HCT116 (cell line): ENCODE measurements around the gene GJB1. TPM values are rescaled to one million over a fixed set of nuclear protein-coding genes. Genes with fewer than 3 reads are reported as not detected.
A peak's percentile ranks its signal among the peaks of the same experiment; 100 is the strongest.
"Not testable (repeated sequence)": the region's sequence is repeated elsewhere in the genome, so short reads cannot be mapped to it uniquely, and the experiment has no call there.

ENCODE experiments used
- ATAC-seq: fragments of 200-7000 bp; cut with Tn5 transposase; 2 replicates; pipeline ENCODE4 v1.9.1; 2020; ENCODE audit warnings: mild to moderate bottlenecking, moderate library complexity
- BruUV-seq: library from RNA; stranded (reverse); fragments of 400-500 nt; replicated peaks from 2 replicates; lab custom pipeline; 2021; lab: Mats Ljungman, UMichigan
- CTCF ChIA-PET: fragments of 300-600 bp; sonication (Branson Sonifier 250); formaldehyde crosslinking; loops from one replicate; lab custom pipeline; 2021; ENCODE audit warnings: antibody characterized with exemption; lab: Charles Lee
- POLR2A ChIA-PET: fragments of 300-600, 350-600 bp; sonication (Branson Sonifier 250); formaldehyde crosslinking; loops from one replicate; lab custom pipeline; 2021; ENCODE audit warnings: antibody characterized with exemption; lab: Charles Lee
- RAD21 ChIA-PET, 2 experiments: fragments of 300-600 bp; sonication (Branson Sonifier 250); formaldehyde crosslinking; loops; one replicate each; lab custom pipeline; 2023; ENCODE audit warnings: low total read pairs in 2 of 2; ENCODE audit not compliant: uncharacterized antibody in 2 of 2, unreplicated experiment in 2 of 2, low non-redundant PET in 1 of 2; lab: Charles Lee
- DNase-seq: peaks from one replicate; pipeline ENCODE4 v3.0.0-alpha.2; 2010; ENCODE audit warnings: low read depth, low spot score
- H2AFZ ChIP-seq: fragments of 200-600 bp; shearing (Covaris generic), sonication (generic); 2 replicates; pipeline ENCODE4 v1.6.1; 2017; ENCODE audit warnings: low read depth, mixed run types, mixed read lengths, antibody characterized with exemption, low read length; ENCODE audit not compliant: poor library complexity, severe bottlenecking
- H3K27ac ChIP-seq: 2 replicates; pipeline ENCODE4 v1.5.1; 2012; ENCODE audit warnings: low read depth, low read length
- H3K27me3 ChIP-seq: fragments of 200-600 bp; sonication (generic); 2 replicates; pipeline ENCODE4 v1.6.1; 2016; ENCODE audit warnings: mixed run types, low read length, mixed read lengths; ENCODE audit not compliant: insufficient read depth
- H3K36me3 ChIP-seq, 2 experiments: fragments of 200-500 bp in 1 of 2; fragments of 200-600 bp in 1 of 2; sonication (Bioruptor generic) in 1 of 2; sonication (generic) in 1 of 2; 2 replicates each; pipeline versions ENCODE4 v1.5.1 to v1.6.1; 2014 to 2016; ENCODE audit warnings: low read length in 2 of 2, inconsistent platforms in 1 of 2, mixed read lengths in 1 of 2, mixed run types in 1 of 2; ENCODE audit not compliant: insufficient read depth in 2 of 2, control insufficient read depth in 1 of 2
- H3K4me1 ChIP-seq, 2 experiments: fragments of 200-600 bp in 1 of 2; sonication (generic) in 1 of 2; 2 replicates each; pipeline versions ENCODE4 v1.5.1 to v1.6.1; 2012 to 2017; ENCODE audit warnings: low read length in 2 of 2, inconsistent platforms in 1 of 2, mild to moderate bottlenecking in 1 of 2, mixed read lengths in 1 of 2, mixed run types in 1 of 2, moderate library complexity in 1 of 2; ENCODE audit not compliant: insufficient read depth in 2 of 2, control insufficient read depth in 1 of 2
- H3K4me2 ChIP-seq: fragments of 200-600 bp; sonication (generic); 2 replicates; pipeline ENCODE4 v1.6.1; 2017; ENCODE audit warnings: mixed run types, low read length, mixed read lengths
- H3K4me3 ChIP-seq, 2 experiments: fragments of 200-600 bp in 1 of 2; sonication (generic) in 1 of 2; replicated peaks in 1 of 2; 2 replicates each; pipeline ENCODE4 v1.5.1; 2011 to 2016; ENCODE audit warnings: low read length in 2 of 2, control low read depth in 1 of 2, low read depth in 1 of 2, mild to moderate bottlenecking in 1 of 2, mixed read lengths in 1 of 2, mixed run types in 1 of 2
- H3K79me2 ChIP-seq: fragments of 200-600 bp; sonication (generic); 2 replicates; pipeline ENCODE4 v1.6.1; 2017; ENCODE audit warnings: mild to moderate bottlenecking, mixed run types, low read length, moderate library complexity, mixed read lengths; ENCODE audit not compliant: insufficient read depth
- H3K9ac ChIP-seq: fragments of 200-600 bp; sonication (generic); 2 replicates; pipeline ENCODE4 v1.6.1; 2016; ENCODE audit warnings: low read length, mixed read lengths
- H3K9me2 ChIP-seq: fragments of 200-600 bp; sonication (generic), shearing (Covaris generic); 2 replicates; pipeline ENCODE4 v1.6.1; 2017; ENCODE audit warnings: mixed run types, mild to moderate bottlenecking, moderate library complexity; ENCODE audit not compliant: insufficient read depth
- H3K9me3 ChIP-seq, 2 experiments: fragments of 200-500 bp in 1 of 2; fragments of 200-600 bp in 1 of 2; sonication (Bioruptor generic) in 1 of 2; sonication (generic) in 1 of 2; 2 replicates each; pipeline ENCODE4 v1.6.1; 2014 to 2017; ENCODE audit warnings: low read length in 2 of 2, mixed read lengths in 2 of 2, inconsistent platforms in 1 of 2, low read depth in 1 of 2, mild to moderate bottlenecking in 1 of 2, mixed run types in 1 of 2, moderate library complexity in 1 of 2; ENCODE audit not compliant: control insufficient read depth in 1 of 2, insufficient read depth in 1 of 2
- H4K20me1 ChIP-seq: fragments of 200-600 bp; sonication (generic), shearing (Covaris generic); 2 replicates; pipeline ENCODE4 v1.6.1; 2017; ENCODE audit warnings: mixed run types, mild to moderate bottlenecking, moderate library complexity; ENCODE audit not compliant: insufficient read depth
- CEBPB ChIP-seq: IDR thresholded peaks from 2 replicates; pipeline ENCODE4 v1.6.1; 2012; ENCODE audit warnings: low read depth
- CTCF ChIP-seq, 3 experiments: fragments of 200-600 bp in 1 of 3; sonication (generic) in 1 of 3; IDR thresholded peaks in 2 of 3; conservative IDR thresholded peaks in 1 of 3; 2 replicates each; pipeline ENCODE4 v1.5.1; 2012 to 2017; ENCODE audit warnings: low read depth in 2 of 3, low read length in 2 of 3, antibody characterized with exemption in 1 of 3, borderline replicate concordance in 1 of 3, control low read depth in 1 of 3, mild to moderate bottlenecking in 1 of 3, mixed read lengths in 1 of 3, mixed run types in 1 of 3, moderate library complexity in 1 of 3; ENCODE audit not compliant: insufficient read depth in 1 of 3
- ELF1 ChIP-seq: IDR thresholded peaks from 2 replicates; pipeline ENCODE4 v1.6.1; 2012; ENCODE audit warnings: low read depth, borderline replicate concordance
- EZH2phosphoT487 ChIP-seq: fragments of 200-600 bp; IDR thresholded peaks from 2 replicates; pipeline ENCODE4 v1.6.1; 2018; ENCODE audit warnings: antibody characterized with exemption, borderline replicate concordance
- FOSL1 ChIP-seq: IDR thresholded peaks from 2 replicates; pipeline ENCODE4 v1.6.1; 2012; ENCODE audit warnings: low read depth
- POLR2A ChIP-seq: IDR thresholded peaks from 2 replicates; pipeline ENCODE4 v1.7.0; 2011; ENCODE audit warnings: borderline replicate concordance; ENCODE audit not compliant: insufficient read depth, insufficient read length; ENCODE audit errors: extremely low read depth
- POLR2AphosphoS5 ChIP-seq: IDR thresholded peaks from 2 replicates; pipeline ENCODE4 v1.6.1; 2011; ENCODE audit warnings: mild to moderate bottlenecking, low read depth, low read length, moderate library complexity
- RAD21 ChIP-seq: IDR thresholded peaks from 2 replicates; pipeline ENCODE4 v1.6.1; 2012; ENCODE audit warnings: low read depth, mild to moderate bottlenecking
- TCF7L2 ChIP-seq: IDR thresholded peaks from 2 replicates; pipeline ENCODE4 v1.7.0; 2011; ENCODE audit warnings: borderline replicate concordance, inconsistent platforms; ENCODE audit not compliant: insufficient read depth, insufficient read length; ENCODE audit errors: extremely low read depth
- YY1 ChIP-seq: IDR thresholded peaks from 2 replicates; pipeline ENCODE4 v1.6.1; 2011; ENCODE audit warnings: low read length, low read depth, moderate library complexity, mild to moderate bottlenecking; ENCODE audit not compliant: insufficient replicate concordance; ENCODE audit errors: extremely low read depth
- intact Hi-C: fragments of 100-400 bp; cut with micrococcal nuclease; formaldehyde crosslinking; loops from 2 replicates; pipeline ENCODE4 v1.10.0; 2022
- total RNA-seq: library from RNA; stranded (reverse); gene quantifications from one replicate; pipeline ENCODE4 v1.2.1, GENCODE V29; 2021; ENCODE audit not compliant: unreplicated experiment
- TF ChIP-seq, protein P1 (sequence below): IDR thresholded peaks from 2 replicates; pipeline ENCODE4 v1.6.1; 2011; ENCODE audit warnings: mild to moderate bottlenecking, low read length, moderate library complexity; ENCODE audit not compliant: insufficient replicate concordance; ENCODE audit errors: extremely low read depth

The GJB1 gene
- total RNA-seq, 1 experiment from 2014 or later: not detected

- no peak for TF ChIP-seq POLR2A
- TF ChIP-seq CEBPB: no peak
- TF ChIP-seq POLR2AphosphoS5: no peak
- no peak for TF ChIP-seq EZH2phosphoT487
- TF ChIP-seq, protein P1, sequence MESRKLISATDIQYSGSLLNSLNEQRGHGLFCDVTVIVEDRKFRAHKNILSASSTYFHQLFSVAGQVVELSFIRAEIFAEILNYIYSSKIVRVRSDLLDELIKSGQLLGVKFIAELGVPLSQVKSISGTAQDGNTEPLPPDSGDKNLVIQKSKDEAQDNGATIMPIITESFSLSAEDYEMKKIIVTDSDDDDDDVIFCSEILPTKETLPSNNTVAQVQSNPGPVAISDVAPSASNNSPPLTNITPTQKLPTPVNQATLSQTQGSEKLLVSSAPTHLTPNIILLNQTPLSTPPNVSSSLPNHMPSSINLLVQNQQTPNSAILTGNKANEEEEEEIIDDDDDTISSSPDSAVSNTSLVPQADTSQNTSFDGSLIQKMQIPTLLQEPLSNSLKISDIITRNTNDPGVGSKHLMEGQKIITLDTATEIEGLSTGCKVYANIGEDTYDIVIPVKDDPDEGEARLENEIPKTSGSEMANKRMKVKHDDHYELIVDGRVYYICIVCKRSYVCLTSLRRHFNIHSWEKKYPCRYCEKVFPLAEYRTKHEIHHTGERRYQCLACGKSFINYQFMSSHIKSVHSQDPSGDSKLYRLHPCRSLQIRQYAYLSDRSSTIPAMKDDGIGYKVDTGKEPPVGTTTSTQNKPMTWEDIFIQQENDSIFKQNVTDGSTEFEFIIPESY: no peak
- no peak for TF ChIP-seq TCF7L2
- TF ChIP-seq ELF1: no peak
- no peak for TF ChIP-seq YY1
These were observed 45.7 kb upstream of the GJB1 start (continued) for GRCh38 chrX:71177327-71177726.

GRCh38 chrX:71178908-71179307, 44.1 kb upstream of the GJB1 start:
- Histone ChIP-seq H4K20me1 (no peaks in the 10 kb centered on the region), H3K9ac (no peak overlapping the region), H3K4me2 (no peak overlapping the region), H2AFZ (no peak overlapping the region), H3K79me2 (no peaks in the 10 kb centered on the region), H3K27me3 (no peaks in the 10 kb centered on the region), H3K9me2 (no peaks in the 10 kb centered on the region), H3K9me3 (no peaks in the 10 kb centered on the region), H3K4me1 (peaks cover 3 to 18% of the 10 kb centered on the region in 2 experiments; a peak in 3 of 4 replicates), H3K27ac (no peak overlapping the region), H3K36me3 (no peaks in the 10 kb centered on the region), H3K4me3 (no peak overlapping the region)
- intact Hi-C loops: loop anchor here (1.0 to 5.0 kb wide), 4 partner anchors 82 to 412 kb away; partner anchors contain the start of gene FOXO4
- peak; percentile 83 for TF ChIP-seq RAD21
- no peak for TF ChIP-seq FOSL1
- peak; percentile 54 to 64 (median 60); a peak in 5 of 6 replicates for TF ChIP-seq CTCF (IDR thresholded peaks at IDR 0.05 in 2 of 3, conservative IDR thresholded peaks at IDR 0.05 in 1 of 3; ENCODE audit: borderline replicate concordance in 1 of 3, insufficient read depth in 1 of 3, low read depth in 2 of 3, low read length in 2 of 3)
- RAD21 ChIA-PET: no interaction called here
- CTCF ChIA-PET: no interaction called here
- peak; percentile 39 for DNase-seq
- no TSS peak for BruUV-seq
- peak; percentile 49 for ATAC-seq
- POLR2A ChIA-PET: no interaction called here

DNA sequence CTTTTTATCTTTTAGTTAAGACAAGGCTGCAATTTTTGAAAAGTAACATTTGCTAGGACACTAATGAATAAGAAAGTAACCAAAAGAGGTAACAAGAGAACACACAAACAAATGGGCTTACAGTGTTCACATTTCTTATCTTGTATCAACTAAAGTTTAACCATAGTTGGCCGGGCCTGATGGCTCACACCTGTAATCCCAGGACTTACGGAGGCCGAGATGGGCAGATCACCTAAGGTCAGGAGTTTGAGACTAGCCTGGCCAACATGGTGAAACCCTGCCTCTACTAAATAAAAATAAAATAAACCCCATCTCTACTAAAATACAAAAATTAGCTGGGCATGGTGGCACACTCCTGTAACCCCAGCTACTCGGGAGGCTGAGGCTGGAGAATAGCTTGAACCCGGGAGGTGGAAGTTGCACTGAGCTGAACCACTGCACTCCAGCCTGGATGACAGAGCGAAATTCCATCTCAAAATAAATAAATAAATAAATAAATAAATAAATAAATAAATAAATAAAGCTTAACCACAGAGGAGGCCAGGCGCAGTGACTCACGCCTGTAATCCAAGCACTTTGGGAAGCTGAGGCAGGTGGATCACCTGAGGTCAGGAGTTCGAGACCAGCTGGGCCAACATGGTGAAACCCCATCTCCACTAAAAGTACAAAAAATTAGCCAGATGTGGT, 42.3 kb upstream of the GJB1 start:
- H3K79me2 ChIP-seq, DNase-seq, H4K20me1 ChIP-seq, H3K27me3 ChIP-seq, POLR2A ChIA-PET, ATAC-seq, H3K9me3 ChIP-seq, H3K36me3 ChIP-seq, BruUV-seq, H3K27ac ChIP-seq, H2AFZ ChIP-seq, H3K9ac ChIP-seq, H3K9me2 ChIP-seq, intact Hi-C loops: not testable (repeated sequence)
- CTCF ChIA-PET: interaction anchor here (1.7 kb wide), 1 partner anchor 210 kb away, joined by 7 read pairs; no protein-coding TSS in a partner anchor
- RAD21 ChIA-PET: interaction anchor here in 1 of 2 experiments (1.4 kb wide), 1 partner anchor 411 kb away, joined by 4 read pairs; no protein-coding TSS in a partner anchor
- Histone ChIP-seq H3K4me1 (peaks cover 3 to 18% of the 10 kb centered on the region in 2 experiments; a peak in 3 of 4 replicates), H3K4me3 (peak overlapping the region; percentile 40 to 60; a peak in 3 of 4 replicates), H3K4me2 (peak overlapping the region; percentile 87)
